Epithelial cell of proximal tubule (primary cell): Measurements from ENCODE around the gene SLC26A9. TPM values are rescaled to one million over a fixed set of nuclear protein-coding genes. Genes with fewer than 3 reads are reported as not detected.

ENCODE experiments used
- DNase-seq: peaks from one replicate; pipeline ENCODE4 v3.0.0-alpha.2; 2011; ENCODE audit warnings: low read depth
- H3K4me3 ChIP-seq: 2 replicates; pipeline ENCODE4 v1.5.1; 2011; ENCODE audit warnings: low read depth, mild to moderate bottlenecking, low read length
- total RNA-seq: library from RNA; depleted of rRNA; stranded (reverse); fragments of >200 nt; gene quantifications from 2 replicates; pipeline ENCODE4 v1.2.3, GENCODE V29; 2015
- TF ChIP-seq, protein P1 (sequence below): conservative IDR thresholded peaks from 2 replicates; pipeline ENCODE4 v1.5.1; 2012; ENCODE audit warnings: low read depth, mild to moderate bottlenecking, low read length

Gene SLC26A9
- total RNA-seq, 1 donor from 2014 or later, result not detected

DNA sequence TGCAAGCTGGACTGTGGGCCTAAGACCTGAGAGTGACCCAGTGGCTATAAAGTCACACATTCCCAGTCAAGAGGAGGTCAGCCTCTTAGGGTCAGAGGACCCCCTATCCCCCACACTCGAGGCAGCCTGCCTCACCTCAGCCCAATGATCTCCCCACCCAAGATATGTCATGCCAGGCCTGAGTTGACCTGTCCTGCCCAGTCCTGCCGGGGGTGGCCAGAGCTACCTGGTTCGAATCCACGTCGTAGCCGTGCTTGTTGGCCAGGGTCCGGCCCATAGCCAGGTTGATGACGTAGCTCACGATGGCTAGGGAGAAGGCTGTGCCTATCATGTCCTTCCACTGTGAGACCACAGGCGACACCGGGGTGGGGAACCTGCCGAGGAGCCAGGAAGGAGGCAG, 15.6 kb downstream of the SLC26A9 start:
- TF ChIP-seq, protein P1, sequence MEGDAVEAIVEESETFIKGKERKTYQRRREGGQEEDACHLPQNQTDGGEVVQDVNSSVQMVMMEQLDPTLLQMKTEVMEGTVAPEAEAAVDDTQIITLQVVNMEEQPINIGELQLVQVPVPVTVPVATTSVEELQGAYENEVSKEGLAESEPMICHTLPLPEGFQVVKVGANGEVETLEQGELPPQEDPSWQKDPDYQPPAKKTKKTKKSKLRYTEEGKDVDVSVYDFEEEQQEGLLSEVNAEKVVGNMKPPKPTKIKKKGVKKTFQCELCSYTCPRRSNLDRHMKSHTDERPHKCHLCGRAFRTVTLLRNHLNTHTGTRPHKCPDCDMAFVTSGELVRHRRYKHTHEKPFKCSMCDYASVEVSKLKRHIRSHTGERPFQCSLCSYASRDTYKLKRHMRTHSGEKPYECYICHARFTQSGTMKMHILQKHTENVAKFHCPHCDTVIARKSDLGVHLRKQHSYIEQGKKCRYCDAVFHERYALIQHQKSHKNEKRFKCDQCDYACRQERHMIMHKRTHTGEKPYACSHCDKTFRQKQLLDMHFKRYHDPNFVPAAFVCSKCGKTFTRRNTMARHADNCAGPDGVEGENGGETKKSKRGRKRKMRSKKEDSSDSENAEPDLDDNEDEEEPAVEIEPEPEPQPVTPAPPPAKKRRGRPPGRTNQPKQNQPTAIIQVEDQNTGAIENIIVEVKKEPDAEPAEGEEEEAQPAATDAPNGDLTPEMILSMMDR, result no peak
- H3K4me3 ChIP-seq, result no peak overlapping the region
- DNase-seq, result no peak

DNA sequence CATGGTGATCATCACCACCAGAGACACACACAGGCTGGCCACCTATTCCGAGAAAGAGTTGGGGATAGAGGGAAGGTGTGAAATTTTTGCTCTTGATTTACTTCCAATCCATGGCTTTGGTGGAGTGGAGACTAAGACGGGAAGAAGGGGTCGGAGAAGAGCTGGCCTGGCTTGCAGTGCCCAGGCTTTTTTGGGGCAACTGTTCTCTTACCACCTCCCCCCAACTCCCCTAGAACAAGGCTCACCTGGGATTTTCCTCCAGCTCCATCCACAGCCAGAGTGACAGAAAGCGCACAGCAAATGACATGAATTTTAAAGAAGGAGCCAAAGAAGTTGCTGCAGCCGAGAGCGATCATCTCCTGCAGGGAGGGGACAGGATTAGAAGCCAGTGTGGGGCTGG, 16.0 kb downstream of the SLC26A9 start:
- DNase-seq, result no peak
- TF ChIP-seq, protein P1, result no peak
- H3K4me3 ChIP-seq, result no peak overlapping the region

DNA sequence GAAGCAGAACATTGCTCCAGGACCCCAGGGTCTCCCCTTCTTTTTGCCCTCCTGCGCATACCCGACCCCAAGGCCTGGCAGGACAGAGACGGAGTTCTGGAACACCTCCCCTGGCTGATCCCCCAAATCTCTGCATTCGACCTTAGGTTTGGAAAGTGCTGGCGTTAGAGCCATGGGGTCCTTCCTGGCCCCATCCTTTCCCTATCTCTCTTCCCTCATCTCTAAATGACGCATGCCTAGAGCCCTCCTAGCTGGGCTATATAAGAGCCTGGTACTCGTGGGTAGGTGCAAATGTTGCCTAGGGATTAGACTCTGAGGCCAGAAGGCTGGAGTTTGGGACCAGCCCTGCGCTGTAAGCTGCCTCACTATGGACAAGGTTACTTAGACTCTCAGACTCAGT, 16.6 kb downstream of the SLC26A9 start:
- H3K4me3 ChIP-seq, result no peak overlapping the region
- no peak for DNase-seq
- TF ChIP-seq, protein P1, result no peak

DNA sequence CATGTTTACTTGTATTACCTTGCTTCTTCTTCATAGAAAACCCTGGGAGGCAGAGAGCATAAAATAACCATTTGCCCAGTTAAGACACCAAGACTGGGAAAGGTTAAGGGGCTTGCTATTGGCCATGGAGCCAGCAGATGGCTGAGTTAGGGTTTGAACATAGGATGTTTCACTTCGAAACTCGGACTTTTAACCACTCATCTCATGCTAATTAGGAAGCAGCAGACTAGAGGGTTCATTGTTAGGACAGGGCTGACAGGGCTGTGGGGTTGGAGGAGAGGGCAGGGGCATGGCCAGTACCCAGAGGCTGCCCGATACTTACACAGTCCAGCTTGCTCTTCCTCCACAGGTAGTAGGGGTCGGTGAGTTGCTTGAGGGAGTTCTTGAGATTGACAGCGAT, 17.0 kb downstream of the SLC26A9 start:
- DNase-seq, result no peak

DNA sequence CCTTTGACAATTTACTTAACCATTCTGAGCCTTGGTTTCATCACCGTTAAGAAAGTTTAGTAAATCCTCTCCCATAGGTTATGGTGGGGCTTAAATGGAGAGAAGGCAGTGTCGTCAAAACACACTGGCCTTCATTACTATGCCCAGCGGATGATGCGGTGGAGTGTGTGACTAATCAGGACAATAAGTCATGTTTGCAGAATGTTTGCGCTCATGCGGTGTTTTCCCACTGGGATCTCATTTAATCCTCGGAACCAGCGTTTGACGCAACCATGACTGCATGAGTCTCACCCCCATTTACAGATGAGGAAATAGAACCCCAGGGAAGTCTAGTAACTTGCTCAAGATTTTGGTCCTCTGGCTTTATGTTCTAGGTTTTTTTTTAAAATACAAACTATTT, 17.5 kb downstream of the SLC26A9 start:
- no peak for DNase-seq
- H3K4me3 ChIP-seq, result no peak overlapping the region
- TF ChIP-seq, protein P1, result no peak

More for the DNA sequence above, 17.0 kb downstream of the SLC26A9 start:
- no peak overlapping the region for H3K4me3 ChIP-seq
- TF ChIP-seq, protein P1, result no peak

DNA sequence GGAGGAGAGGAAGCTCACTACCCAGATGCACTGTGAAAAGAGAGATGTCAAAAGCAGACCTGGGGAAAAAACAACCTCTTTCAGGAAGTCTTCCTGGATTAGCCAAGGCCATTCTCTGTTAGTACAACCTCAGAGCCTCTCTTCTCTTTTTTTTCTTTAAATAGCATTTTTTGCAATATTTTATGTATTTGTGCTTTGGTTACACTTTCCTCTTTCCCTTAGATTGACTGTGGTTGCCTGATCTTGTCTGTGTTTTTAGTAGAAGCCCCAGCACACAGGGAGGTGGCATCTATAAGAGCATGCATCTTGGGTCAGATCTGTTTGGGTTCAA, 18.8 kb downstream of the SLC26A9 start:
- TF ChIP-seq, protein P1, result no peak
- DNase-seq, result no peak
- H3K4me3 ChIP-seq, result no peak overlapping the region

DNA sequence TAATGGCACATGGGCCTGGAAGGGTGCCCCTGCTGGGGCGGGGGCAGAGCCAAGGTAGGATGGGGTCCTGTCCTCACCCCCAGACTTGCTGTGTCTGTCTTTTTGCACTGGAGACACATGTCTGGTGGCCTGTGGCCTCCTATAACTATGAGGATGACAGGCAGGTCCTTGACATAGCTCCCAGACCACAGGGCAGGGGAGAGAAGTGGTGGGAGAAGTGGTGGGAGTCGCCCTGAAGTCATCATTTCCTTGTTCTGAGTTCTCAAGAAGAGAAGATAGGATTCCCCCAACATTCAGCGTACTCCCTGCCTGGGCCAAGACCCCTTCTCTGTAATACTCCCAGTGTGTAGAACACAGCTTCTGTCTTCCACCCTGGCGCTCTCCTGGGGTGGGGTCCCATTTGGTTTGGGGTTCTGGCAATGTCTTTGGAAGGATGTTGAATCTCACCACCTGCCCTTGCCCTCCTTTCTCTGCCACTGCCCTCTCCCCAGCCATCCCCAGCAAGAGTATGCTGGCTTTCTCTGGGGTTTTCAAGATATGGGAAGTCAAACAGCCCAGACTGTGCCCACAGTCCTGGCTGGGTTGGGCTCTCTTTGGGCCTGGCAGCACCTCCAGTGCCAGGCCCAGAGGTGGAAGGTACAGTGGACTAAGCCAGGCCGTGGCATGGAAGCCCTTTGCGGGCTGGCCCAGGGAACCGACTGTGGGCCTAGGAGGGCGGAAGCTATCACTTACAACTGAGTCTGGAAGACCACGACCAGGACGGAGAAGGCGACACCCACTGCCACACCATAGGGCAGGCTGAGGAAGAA, 19.4 kb downstream of the SLC26A9 start:
- TF ChIP-seq, protein P1, result no peak
- no peak for DNase-seq
- no peak overlapping the region for H3K4me3 ChIP-seq
